AG20443 (cell line): ENCODE measurements around the gene PIH1D1.

Experiments used
- DNase-seq: peaks from one replicate; pipeline ENCODE4 v3.0.0; 2012; ENCODE audit warnings: low spot score, mixed read lengths

PIH1D1 gene

DNA sequence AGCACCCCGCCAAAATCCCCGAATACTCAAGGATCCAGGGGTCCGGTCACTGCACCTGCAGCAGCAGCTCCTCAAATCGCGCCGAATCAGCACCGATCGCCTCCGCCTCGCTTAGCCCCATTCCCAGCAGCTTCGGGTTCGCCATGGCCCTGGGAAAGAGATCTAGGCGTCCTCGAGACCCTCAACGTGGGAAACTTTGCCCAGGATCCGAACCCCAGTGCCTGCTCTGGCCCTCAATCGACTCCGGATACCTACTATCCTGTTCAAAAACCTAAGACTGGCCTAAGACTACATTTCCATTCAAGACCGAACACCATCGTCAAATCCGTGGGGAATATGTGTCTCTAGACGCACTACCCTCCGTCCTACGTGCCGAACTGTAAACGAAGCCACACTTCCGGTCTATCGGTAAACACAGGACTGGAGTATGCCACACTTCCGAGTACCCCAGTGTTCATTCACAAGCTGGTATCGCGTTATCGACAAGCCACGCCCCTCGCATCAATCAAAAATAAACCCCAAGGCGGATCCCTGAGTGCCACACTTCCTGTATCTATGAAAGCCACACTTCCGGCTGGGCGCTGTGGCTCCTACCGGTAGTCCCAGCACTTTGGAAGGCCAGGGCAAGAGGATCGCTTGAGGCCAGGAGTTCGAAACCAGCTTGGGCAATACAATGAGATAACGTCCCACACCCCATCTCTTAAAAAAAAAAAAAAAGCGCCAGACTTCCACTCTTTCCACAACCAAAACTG is at the start of gene PIH1D1:
Gene PIH1D1 (minus strand): TSS at position 385 of the 752 bp plus-strand sequence. CDS start 240 bp downstream, at position 145.
- peak; percentile 92 for DNase-seq

DNA sequence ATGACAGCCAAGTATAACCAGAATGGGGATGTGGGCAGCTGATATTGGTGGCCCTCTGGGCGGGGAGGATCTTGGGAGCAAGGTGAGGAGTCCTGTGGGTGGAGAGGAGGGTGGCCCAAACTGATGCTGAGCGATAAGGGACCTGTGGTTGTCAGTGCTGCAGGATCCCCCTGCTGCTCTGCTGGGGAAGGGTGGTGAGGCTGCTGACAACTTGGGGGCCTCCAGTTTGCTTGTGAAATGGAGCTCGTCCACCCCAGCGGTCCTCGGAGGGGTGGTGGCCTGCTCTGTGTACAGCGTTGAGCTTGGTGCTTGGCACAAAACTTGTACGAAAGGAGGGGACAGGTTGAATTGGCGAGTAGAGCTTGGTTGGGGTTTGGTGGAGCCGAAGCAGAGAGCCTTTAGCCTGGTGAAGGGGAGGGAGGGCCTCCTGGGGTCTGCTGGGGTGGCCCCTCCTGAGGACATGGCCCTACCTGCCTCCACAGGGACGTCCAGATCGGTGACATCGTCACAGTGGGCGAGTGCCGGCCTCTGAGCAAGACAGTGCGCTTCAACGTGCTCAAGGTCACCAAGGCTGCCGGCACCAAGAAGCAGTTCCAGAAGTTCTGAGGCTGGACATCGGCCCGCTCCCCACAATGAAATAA is 47.5 kb upstream of the PIH1D1 start:
- DNase-seq = no peak

DNA sequence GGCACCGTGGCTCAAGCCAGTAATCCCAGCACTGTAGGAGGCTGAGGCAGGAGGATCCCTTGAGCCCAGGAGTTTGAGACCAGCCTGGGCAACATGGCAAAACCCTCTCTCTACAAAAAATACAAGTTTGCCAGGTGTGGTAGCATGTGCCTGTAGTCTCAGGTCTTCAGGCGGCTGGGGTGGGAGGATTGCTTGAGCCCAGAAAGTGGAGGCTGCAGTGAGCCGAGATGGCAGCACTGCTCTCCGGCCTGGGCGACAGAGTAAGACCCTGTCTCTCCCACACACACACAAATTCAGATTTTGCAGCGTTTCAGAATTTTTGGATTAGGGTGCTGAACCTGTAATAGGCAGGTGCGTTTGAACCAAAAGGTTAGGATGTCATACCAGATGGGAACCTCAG is 46.9 kb upstream of the PIH1D1 start:
- DNase-seq = no peak

DNA sequence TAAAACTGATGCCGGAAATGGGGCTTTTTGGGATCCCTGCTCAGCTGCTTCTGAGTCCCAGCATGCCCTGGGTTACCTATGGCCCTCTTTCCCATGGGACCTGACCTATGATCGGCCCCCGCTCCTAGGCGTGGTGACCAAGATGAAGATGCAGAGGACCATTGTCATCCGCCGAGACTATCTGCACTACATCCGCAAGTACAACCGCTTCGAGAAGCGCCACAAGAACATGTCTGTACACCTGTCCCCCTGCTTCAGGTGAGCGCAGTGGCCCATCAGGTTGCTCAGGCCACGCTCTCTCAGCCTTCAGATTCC is 46.1 kb upstream of the PIH1D1 start:
- no peak for DNase-seq

DNA sequence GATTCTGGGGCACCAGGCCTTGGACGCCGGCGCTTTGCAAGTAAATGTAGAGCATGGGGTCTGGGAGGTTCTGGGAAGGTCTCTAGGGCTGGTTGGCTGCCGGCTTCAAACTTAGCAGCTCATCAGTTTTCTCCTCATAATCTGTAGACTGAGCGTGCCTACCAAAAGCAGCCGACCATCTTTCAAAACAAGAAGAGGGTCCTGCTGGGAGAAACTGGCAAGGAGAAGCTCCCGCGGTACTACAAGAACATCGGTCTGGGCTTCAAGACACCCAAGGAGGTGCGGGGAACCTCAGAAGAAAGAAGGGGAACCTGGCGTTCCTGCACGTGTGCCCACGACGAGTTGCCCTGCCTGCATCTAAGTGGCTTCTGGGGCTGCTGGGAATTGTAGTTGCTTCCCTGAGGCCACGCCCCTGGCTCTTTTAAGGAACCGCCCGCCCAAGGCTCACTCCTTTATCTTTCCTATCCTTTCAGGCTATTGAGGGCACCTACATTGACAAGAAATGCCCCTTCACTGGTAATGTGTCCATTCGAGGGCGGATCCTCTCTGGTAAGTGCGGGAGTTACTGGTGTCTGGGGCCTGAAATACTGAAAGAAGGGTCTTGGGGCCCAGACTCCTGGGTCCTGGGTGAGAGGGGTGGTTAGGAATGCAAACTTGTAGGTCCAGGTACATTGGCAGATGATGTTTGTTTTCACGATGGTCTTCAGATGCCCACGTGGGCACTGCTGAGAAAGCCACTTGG is 45.6 kb upstream of the PIH1D1 start:
- DNase-seq = peak; percentile 71

DNA sequence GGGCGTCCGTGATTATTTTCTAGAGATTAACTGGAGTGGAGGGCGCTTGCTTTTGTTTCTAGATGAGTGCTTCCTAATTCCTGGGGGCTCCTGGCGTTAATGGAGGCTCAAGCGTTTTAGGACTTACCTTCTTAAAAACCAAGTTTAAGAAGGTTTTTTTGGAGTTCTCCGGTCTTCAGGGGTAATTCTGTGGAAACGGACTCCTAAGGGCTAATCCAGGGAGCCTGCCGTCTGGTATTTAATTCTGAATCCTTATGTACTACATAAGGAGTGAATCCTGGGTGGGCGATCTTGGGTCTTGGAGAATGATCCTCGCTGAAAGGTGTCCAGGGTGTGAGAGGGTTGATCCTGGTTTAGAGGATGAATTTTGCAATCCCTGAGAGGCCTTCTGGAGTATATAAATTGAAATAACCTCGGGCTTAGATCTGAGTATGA is 45.0 kb upstream of the PIH1D1 start:
- DNase-seq = no peak

DNA sequence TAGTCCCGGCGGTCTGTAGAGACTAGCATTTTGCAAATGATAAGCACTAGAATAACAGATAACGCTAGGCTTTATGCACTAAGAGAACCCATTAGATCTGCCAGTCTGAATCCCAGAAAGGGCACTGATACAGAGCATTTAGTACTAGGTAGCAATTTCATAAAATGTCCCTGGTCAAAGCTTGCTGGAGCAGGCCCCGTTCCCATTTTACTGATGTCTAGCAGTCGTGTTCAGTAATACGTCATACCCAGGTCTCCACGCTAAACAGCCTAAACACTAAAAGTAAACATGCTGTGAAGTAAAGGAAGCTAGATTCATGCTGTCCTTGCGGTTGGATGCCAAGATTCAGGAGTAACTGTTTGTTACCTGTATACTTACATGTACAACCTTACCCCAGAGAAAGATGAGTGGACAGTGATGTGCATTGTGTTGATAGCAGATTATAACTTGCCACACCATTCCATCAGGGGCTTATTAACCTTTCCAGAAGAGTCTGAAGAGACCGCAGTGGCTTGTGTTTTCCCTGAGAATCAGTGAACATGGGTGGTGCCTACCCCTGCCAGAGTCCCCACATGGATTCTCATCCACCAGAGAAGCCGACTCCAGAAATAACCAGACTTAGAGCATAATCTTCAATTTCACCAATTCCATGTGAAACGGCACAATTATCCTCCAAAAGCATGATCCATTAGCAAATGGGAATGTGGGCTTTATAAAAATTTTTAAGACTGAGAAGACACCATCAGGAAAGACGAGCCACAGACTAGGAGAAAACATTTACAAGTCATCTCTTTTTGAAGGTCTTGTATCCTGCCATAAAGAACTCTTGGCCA is 41.2 kb upstream of the PIH1D1 start:
- no peak for DNase-seq

DNA sequence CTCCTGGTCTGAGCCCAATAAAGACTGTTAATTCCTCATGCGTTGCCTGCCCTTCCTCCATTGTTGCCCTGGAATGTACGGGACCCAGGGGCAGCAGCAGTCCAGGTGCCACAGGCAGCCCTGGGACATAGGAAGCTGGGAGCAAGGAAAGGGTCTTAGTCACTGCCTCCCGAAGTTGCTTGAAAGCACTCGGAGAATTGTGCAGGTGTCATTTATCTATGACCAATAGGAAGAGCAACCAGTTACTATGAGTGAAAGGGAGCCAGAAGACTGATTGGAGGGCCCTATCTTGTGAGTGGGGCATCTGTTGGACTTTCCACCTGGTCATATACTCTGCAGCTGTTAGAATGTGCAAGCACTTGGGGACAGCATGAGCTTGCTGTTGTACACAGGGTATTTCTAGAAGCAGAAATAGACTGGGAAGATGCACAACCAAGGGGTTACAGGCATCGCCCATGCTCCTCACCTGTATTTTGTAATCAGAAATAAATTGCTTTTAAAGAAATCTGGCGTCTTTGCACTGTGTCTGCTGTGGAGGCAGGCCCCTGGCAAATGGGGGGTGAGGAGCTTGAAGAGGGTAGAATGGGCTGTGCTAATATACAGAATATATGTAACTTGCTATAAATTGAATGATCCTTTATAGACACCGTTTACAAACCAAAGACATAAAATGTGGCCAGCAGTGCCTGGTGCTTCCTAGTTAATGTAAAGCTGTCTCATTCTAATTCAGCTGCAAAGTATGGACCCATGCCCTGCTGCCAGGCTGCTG is 40.4 kb upstream of the PIH1D1 start:
- no peak for DNase-seq

DNA sequence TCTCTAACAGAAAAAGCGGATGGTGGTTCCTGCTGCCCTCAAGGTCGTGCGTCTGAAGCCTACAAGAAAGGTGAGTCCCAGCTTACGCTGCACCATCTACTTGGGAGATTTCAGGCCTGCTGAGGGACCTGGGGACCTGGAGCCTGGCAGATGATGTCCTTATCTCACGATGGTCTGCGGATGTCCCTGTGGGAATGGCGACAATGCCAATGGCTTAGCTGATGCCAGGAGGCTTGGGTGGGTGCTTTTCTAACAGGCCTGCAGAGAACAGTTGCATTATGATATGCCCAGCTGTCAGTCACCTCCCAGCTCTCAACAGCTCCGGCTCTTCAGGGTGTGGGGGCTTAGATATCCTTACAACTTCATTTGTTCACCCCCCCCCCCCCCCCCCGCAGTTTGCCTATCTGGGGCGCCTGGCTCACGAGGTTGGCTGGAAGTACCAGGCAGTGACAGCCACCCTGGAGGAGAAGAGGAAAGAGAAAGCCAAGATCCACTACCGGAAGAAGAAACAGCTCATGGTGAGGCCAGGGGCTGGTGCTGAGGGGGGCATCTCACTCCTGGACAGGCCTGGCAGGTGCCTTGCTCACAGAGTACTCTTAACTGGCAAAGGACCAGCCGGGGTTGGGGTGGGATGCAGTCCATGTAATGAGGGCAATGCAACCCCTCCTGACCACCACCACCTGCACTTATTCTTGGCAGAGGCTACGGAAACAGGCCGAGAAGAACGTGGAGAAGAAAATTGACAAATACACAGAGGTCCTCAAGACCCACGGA is 39.6 kb upstream of the PIH1D1 start:
- no peak for DNase-seq

DNA sequence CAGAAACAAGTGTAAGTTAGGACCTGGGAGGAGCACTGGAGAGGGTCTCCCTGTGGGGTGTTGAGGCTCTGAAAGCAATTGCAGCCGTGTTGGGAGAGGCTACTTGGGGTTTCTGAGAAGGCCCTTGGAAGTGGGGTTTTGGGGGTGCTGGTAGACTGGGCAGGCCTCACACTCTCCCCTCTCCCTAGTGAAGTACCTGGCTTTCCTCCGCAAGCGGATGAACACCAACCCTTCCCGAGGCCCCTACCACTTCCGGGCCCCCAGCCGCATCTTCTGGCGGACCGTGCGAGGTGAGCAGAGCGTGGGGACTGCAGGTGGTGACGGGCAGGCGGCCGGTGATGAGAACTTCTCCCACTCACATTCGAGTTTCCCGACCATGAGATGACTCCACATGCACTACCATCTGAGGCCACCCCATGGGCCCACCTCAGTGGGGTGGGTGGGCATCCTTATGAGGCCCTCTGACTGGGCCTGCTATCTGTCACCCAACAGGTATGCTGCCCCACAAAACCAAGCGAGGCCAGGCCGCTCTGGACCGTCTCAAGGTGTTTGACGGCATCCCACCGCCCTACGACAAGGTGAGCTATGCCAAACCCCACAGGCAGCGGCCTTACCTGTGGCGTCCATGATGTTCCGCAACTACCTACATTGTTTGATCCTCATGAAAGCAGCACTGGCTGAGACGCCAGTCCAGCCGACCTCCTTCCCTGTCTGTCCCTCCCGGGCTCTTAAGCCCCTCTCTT is 38.8 kb upstream of the PIH1D1 start:
- DNase-seq = no peak

DNA sequence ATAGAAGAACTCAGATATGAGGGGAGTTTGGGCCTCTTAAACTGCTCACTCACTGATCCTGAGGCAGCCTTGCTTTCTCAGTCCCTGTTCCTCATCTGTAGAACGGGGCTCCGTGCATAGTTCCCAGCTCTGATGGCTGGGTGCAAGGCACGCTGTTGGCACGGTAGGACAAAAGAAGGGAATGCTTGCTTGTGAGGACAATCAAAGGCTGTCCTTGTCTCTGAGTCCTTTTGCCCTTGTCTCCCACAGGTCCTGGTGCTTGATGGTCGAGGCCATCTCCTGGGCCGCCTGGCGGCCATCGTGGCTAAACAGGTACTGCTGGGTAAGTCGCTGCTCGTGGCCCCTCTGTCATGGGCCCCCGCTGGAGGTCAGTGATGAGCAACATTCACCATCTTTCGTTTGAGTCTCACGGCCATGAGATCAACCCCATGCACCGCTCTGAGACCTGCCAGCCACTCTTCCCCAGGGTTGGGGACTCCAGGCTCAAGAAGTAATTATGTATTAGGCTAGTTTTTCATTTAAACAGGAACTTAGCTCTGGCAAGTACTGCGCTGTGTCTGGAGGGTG is 38.1 kb upstream of the PIH1D1 start:
- DNase-seq = no peak

DNA sequence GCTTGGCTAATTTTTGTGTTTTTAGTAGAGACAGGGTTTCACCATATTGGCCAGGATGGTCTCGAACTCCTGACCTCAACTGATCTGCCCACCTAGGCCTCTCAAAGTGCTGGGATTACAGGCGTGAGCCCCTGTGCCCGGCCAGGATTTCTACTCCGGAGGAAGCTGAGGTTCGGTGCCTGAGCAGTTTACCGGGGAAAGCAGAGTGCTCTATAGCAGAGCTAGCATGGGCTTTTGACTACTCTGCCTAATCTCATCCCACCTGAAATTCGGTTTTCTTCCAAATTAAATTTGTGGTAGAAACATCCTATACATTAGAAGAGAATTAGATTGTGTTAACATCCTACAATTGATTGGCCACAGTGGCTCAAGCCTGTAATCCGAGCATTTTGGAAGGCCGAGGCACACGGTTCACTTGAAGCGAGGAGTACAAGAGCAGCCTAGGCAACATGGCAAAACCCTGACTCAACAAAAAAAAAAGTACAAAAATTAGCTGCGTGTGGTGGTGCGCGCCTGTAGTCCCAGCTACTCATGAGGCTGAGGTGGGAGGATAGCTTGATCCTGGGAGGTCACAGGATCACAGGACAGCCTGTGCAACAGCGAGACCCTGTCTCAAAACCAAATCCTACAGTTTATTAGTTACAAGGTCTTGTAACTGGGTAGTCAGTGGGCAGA is 37.4 kb upstream of the PIH1D1 start:
- no peak for DNase-seq

DNA sequence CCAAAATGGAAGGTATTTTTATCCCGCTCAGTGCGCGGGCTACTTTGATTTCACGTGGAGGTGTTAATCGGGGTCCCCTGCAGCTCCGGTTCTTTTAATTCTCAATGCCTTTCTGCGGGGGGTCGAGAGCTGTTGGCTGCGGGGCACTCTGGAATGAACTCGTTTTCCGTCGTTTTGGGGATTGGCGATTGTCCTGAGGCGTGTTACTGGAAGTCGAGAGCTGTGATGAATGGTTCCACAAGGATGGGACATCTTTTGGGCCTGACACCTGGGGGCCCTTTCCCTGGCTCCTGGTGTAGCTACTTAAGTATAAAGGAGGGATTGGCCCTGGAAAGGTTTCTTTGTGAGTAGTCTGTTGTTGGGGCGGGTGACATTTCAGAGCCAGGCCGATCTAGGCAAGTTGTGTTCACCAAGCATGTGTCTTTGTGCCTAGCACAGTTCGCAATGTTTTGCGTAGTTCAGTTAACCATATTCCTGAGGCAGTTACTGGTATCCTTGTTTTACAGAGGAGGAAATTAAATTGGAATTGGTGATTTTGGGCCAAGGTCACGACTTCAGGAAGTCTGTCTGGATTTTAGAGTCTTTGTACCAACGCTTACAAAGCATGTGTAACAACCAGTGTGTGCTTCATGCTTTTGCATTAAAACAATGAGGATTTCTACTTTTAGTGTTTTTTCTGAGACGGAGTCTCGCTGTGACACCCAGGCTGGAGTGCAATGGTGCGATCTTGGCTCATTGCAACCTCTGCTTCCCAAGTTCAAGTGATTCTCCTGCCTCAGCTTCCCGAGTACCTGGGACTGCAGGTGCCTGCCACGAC is 36.6 kb upstream of the PIH1D1 start:
- no peak for DNase-seq

DNA sequence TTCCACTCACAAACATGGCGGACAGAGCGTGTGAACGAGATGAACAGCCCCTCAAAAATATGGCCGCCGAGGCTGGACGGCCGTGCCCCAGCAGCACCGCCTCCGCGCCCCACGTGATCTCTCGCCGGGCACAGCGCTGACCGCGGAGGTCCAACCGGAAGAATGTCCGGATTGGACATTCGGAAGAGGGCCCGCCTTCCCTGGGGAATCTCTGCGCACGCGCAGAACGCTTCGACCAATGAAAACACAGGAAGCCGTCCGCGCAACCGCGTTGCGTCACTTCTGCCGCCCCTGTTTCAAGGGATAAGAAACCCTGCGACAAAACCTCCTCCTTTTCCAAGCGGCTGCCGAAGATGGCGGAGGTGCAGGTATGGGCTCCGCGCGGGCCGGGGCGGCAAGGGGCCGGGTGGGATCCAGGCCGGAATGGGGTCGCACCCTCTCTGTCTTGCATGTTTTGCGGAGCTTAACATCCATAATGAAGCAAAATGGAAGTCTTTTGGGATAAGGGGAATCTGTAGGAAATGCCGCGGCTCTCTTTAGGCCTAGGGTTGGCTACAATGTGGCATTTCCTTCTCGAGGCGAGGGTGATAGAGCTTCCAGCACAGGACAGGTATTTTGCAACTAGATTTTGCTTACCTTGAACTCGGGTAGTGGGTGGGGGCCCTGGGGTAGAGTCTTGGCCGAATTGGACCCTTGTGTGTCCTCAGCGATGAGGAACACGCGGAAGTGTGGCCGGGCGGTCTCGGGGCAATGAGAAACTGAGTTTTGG is 35.8 kb upstream of the PIH1D1 start, which contains the start of gene RPL13A:
Gene RPL13A (plus strand): TSS at position 332 of the 769 bp plus-strand sequence. CDS start 22 bp downstream, at position 354.
- peak; percentile 98 for DNase-seq

DNA sequence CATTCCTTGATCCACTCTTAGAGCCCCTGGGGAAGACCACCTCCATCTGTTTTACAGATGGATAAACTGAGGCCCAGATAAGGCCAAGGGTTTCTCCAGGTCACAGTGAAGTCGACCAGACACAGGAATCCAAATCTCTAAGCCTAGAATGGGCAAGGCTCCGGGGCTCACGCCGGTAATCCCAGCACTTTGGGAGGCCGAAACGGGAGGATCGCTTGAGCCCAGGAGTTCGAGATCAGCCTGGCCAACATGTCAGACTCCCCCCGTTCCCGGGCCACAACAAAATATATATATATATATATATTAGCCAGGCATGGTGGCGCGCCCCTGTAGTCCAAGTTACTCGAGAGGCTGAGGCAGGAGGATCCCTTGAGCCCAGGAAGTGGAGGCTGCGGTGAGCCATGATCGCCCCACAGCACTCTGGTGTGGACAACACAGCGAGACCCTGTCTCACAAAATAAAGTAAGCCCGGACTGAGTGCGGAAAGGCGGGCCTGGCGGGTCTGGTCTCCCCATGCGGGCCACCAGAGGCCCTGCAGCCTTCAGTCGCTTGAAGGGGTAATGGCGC is 35.2 kb upstream of the PIH1D1 start:
- DNase-seq = no peak

DNA sequence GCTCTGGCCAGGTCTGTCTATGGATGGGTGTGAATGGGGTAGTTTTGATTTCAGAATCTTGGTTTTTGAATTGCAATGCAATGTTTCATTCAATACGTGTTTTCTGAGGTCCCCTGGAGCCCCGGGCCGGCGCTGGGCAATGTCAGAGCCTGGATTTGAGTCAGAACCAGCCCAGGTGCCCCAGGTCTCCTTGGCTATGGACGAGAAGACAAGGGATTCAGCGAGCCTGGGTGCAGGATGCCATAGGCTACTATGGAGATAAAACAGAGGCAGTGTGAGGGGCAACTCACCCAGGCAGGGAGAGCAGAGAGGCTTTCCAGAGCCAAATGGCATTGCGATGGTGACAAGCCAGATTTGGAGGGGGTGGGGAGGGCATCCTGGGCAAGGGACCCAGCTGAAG is 34.6 kb upstream of the PIH1D1 start:
- DNase-seq = no peak
